GM18520 (cell line): ENCODE data around the gene CASP3.

Experiments used
- ATAC-seq: cut with Tn5 transposase; IDR thresholded peaks from one replicate; pipeline ENCODE4 v1.9.1; 2021; ENCODE audit not compliant: unreplicated experiment

Gene CASP3

GRCh38 chr4:184649026-184649970 is at the start of gene CASP3, which contains the start of gene PRIMPOL:
Gene CASP3 (minus strand): TSS chr4:184649447. CDS start chr4:184638453, 10,994 bp downstream.
Gene PRIMPOL (plus strand): TSS chr4:184649738. CDS start chr4:184657141, 7,403 bp downstream.
- peak; percentile 69 for ATAC-seq

DNA sequence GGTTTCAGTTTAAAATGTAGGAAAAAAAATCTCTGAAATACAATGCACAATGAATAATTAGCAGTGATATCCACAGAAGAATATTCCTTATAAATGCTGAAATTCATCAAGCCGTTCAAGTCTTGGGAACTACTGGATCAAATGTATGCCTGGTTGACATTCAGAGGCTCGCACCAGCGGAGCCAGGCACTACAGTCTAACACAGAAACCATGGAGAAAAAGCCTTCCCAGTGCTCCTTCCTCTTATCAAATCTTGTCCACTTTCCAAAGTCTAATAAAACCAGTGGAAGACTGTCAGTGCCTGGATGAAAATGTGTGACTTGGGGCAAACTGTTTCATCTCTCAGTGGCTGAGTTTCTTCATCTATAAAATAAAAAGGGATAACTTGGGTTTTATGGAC is 48.7 kb upstream of the CASP3 start:
- no peak for ATAC-seq

DNA sequence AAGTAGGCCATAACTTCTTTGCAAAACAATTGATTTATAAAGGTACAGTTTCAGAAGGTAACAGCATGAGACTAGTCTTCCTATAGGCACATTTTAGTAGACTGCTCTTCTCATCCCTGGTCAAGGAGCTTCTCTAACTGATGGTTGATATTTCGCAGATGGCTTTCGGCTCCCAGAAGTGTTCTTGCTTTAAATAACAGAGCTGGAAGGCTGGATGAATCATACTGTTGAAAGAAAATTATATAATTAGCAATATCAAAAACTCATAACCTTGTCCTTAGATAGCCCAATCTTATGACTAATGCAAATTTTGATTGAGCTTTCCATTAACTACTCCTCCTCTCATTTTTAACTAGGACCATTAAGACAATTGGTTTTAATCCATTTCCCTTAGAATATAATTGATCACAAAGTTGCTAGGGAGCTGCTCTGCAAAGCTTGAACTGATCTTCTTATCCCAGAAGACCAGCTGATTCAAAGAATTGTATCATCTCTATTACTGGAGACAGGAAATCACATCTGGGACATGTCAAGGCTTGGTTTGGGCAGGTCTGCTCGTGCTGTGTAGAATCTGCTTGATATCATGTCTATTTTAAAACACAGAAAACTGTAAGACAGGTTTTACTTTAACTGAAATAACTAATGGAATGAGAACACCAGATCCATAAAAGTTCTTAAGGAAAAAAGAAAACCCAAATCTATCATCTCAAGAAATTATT is 46.1 kb upstream of the CASP3 start:
- ATAC-seq = no peak

- no peak for ATAC-seq
Measured at GRCh38 chr4:184694412-184694956, 45.2 kb upstream of the CASP3 start.

GRCh38 chr4:184693056-184693455 is 43.8 kb upstream of the CASP3 start:
- no peak for ATAC-seq

- ATAC-seq = no peak
Measured at GRCh38 chr4:184689681-184690080, 40.4 kb upstream of the CASP3 start.

DNA sequence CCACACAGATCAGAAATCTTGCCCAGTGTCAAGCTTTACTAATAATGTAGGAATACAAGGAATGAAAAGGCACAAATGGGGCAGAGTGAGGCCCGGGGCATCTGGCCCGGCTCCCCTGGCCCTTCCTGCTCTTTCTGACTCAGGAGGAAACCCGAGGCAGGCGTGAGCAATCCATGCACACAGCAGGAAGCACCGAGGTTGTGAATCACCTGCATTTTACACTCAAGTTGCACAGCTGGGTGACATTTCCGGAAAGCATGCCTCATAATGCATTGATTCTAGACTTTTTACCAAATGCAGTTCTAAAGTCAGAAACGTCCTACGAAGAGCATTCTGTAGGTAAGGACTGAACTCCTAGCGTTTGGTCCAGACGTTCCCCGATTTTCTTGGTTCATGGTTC is 39.2 kb upstream of the CASP3 start:
- no peak for ATAC-seq

GRCh38 chr4:184688005-184688404 is 38.8 kb upstream of the CASP3 start:
- no peak for ATAC-seq

- ATAC-seq = no peak
Measured at GRCh38 chr4:184684491-184685189, 35.4 kb upstream of the CASP3 start.

DNA sequence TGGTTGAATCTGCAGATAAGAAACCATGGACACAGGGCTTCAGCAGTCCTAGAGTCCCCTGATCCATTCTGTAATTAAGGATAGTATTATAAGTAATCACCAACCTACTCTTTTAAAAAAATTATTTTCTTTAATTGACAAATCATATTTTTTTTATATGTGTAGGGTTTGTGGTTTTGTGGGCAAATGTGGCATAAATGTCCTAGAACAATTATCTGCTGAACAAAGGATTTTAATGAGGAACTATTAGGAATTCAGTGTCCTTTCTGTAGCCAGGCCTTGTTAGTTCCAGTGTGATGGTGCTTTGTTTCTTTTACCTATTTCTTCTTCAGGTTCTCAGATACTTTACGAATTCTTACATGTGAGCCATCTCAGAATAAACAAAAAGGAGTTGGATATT is 32.7 kb upstream of the CASP3 start:
- ATAC-seq = no peak

DNA sequence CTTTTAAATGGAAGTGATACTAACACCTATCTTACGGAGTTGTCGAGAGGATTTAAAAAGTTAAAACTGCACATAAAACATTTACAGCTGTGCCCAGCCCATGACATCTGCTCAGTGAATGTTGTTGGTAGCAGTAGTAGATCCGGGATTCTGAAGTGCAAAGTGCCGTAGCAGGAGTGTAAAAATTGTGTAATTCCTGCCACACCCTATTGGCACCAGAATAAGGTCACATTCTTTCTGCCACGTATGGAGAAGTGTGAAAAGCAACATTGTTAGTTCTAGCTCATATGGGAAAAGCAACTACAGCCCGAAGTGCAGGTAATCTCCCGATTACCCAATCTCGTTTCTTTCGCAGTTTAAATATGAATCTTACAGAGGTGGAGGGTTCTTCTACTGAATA is 31.5 kb upstream of the CASP3 start:
- no peak for ATAC-seq

- ATAC-seq = no peak
Measured at GRCh38 chr4:184675821-184676492, 26.7 kb upstream of the CASP3 start.

- no peak for ATAC-seq
Measured at GRCh38 chr4:184675018-184675417, 25.8 kb upstream of the CASP3 start.

DNA sequence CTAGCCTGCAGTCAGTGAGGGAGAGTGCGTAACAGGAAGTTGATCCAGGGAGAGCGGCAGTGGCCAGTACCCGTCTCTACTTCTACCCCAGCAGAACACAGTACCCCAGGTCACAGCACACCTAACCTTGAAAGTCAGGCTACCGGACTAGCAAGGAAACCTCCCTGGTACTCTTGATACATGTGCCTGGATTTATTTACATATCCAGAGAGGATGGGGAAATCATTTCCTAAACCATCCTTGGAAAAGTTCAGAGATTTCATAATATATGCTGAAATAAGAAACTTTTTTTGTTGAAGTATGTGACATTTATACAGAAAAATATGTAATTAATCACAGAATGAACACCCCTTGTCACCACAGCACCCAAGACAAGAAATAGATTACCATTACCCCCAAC is 24.8 kb upstream of the CASP3 start:
- no peak for ATAC-seq

GRCh38 chr4:184672741-184673140 is 23.5 kb upstream of the CASP3 start:
- no peak for ATAC-seq

DNA sequence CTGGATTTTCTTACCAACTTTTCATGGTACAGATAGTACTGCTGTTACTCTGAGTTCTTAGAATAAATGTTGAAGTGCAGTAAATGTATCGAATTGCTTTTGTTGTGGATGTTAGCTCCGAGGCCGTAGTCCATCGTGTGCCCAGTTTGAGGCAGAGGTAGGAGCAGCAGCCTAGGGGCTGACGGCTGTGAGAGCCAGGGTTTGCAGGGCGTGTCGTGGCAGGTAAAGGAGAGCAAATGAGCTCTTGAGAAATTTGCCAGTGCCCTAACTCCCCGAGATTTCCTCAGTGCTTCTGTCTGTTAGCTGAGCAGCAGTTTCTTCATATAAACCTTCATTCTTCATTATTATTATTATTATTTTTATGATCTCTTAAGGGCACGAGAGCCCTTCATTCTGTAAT is 21.9 kb upstream of the CASP3 start:
- no peak for ATAC-seq

DNA sequence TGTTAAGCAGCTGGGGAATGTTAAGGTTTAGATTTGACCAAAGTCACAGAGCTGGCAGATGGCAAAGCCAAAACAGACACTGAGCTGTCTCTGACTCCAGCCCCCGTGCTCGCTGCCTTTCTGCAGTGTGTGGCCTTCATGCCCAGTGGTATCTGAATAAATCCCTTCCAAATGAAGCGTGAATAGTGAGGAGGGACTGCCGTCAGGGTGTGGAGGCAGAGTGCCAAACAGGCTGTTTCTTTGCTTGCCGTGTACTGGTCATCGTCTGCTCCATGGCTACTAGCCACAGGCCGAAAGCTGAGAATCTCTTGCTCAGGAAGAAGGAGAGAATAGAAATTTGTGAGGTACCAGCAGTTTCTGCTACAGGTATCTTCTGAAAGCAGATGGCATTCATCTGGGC is 20.0 kb upstream of the CASP3 start:
- ATAC-seq = no peak

DNA sequence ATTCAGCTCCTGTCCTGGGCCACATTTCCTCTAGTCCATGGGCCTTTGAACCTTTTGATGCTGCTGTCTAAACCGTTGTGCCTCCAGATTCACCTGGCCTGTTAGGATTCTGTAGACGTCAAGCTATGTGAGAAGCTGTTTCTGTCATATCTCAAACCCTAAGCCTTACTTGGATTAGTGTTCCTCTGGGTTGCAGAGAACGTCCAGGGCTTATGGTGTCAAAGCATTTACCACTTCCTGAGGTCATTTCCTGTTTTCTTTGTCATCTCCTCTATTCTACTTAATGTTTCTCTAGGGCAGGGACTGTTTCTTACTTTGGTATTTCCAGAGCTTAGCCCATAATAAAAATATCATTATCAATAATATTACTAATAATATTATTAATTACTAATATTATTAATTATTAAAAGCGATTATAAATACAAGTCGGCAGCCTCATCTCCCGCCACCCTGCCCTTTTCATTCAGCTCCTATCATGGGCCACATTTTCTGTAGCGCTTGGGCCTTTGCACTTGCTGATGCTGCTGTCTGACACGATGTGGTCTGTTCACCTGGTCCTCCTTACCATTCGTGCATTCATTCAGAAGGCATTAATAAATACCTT is 19.4 kb upstream of the CASP3 start:
- ATAC-seq = no peak

DNA sequence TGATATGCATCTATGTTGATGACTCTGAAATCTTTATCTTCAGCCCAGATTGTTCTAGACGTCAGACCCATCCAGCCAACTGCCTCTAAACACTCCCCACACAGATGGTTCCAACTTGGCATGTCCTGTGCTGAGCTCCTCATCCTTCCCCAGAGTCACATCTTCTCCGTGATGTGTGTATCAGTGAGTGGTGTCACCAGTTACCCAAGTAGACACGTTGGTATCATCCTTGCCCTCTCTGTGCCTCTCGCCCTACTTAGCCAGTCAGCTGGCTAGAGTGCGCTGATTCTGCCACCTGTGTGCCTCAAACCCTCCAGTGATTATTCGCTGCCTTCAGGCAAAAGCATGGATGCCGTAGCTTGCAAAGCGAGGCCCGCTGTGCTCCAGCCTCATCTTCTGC is 18.8 kb upstream of the CASP3 start:
- ATAC-seq = no peak

- ATAC-seq = no peak
Measured at GRCh38 chr4:184666670-184667069, 17.4 kb upstream of the CASP3 start.
